Measurements from ENCODE around the gene TBC1D2. TPM values are rescaled to one million over a fixed set of nuclear protein-coding genes. Genes with fewer than 3 reads are reported as not detected.
A peak's percentile ranks its signal among the peaks of the same experiment; 100 is the strongest.

Gene TBC1D2
- total and polyA plus RNA-seq, 4 donors: 3.4 to 9.5 (median 4.8) TPM

DNA sequence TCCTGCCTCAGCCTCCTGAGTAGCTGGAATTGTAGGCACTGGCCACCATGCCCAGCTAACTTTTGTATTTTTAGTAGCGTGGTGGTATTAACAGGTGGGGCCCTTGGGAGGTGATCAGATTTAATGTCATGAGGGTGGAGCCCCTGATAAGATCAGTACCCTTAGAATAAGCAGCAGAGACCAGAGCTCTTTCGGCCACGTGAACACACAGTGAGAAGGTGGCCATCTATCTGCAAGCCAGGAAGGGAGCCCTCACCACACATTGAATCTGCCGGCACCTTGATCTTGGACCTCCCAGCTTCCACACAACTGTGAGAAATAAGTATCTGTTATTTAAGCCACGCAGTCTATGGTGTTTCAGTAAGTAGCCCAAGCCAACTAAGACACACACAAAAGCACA lies 22.5 kb downstream of the TBC1D2 start:
- H3K4me3 ChIP-seq (ENCODE audit: low read depth, low read length): no peak overlapping the region
- 100% methylated on average over 2 of the region's 5 CpGs for WGBS (ENCODE audit: insufficient coverage)

DNA sequence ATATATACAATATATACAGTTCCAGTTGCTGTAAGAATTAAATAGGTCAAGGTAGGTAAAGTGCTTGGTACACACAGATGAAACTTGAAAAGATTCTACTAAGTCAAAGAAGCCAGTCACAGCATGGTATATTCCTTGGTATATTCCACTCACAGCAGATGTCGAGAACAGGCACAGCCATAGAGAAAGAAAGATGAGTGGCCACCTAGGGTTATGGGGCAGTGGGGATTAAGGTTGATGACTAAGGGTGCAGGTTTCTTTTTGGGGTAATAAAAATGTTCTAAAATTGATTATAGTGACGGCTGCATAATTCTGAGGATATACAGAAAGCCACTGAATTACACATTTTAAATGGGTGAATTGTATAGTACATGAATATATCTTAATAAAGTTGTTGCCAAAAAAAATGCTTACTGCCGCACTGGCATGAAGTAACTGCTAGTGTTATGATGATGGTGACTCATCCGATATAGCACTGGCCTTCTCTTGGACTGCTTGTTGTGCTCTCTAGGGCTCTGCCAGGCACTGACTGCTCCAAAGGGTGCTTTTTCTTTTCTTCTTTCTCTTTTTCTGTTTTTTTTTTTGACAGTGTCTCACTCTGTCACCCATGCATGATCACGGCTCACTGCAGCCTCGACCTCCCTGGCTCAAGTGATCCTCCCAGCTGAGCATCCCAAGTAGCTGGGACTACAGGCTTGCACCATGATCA lies 23.5 kb downstream of the TBC1D2 start:
- WGBS (ENCODE audit: insufficient coverage): 89% methylated on average over 3 of the region's 6 CpGs
- no peak overlapping the region for H3K4me3 ChIP-seq (ENCODE audit: low read depth, low read length)
- DNase-seq (ENCODE audit: low read depth in 4 of 6, low spot score in 6 of 6): no peak
- H3K27ac ChIP-seq (ENCODE audit: low read depth, low read length): no peak overlapping the region
- no peaks in the 10 kb centered on the region for H3K4me1 ChIP-seq (ENCODE audit: control insufficient read depth, insufficient read depth, low read length)
- H3K9me3 ChIP-seq (ENCODE audit: control insufficient read depth, insufficient read depth, low read length): no peaks in the 10 kb centered on the region
- H3K36me3 ChIP-seq (ENCODE audit: control insufficient read depth, insufficient read depth, low read length): peaks cover 8% of the 10 kb centered on the region
- no peaks in the 10 kb centered on the region for H3K27me3 ChIP-seq (ENCODE audit: control insufficient read depth, insufficient read depth, low read length)

More for the DNA sequence above, 22.5 kb downstream of the TBC1D2 start:
- H3K9me3 ChIP-seq (ENCODE audit: control insufficient read depth, insufficient read depth, low read length): no peaks in the 10 kb centered on the region
- no peaks in the 10 kb centered on the region for H3K27me3 ChIP-seq (ENCODE audit: control insufficient read depth, insufficient read depth, low read length)
- H3K4me1 ChIP-seq (ENCODE audit: control insufficient read depth, insufficient read depth, low read length): no peaks in the 10 kb centered on the region
- DNase-seq (ENCODE audit: low read depth in 4 of 6, low spot score in 6 of 6): no peak
- H3K36me3 ChIP-seq (ENCODE audit: control insufficient read depth, insufficient read depth, low read length): peaks cover 8% of the 10 kb centered on the region
- no peak overlapping the region for H3K27ac ChIP-seq (ENCODE audit: low read depth, low read length)

DNA sequence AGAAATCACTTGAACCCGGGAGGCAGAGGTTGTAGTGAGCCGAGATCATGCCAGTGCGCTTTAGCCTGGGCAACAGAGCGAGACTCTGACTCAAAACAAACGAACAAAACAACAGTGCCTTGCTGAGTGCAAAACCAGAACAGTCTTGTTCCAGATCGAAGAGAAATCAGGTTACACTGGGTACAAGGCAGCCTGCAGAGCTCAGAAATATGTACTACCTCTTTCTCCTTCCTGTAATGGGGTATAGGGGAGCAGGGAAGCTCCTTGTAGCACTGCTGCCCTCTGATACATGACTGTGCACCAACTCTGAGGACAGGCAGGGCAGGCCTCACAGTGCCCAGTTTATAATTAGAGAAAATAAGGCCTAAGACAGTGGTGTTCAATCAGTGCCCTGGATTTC lies 24.7 kb downstream of the TBC1D2 start:
- Histone ChIP-seq H3K27me3 (ENCODE audit: control insufficient read depth, insufficient read depth, low read length) (no peaks in the 10 kb centered on the region), H3K4me3 (ENCODE audit: low read depth, low read length) (no peak overlapping the region), H3K27ac (ENCODE audit: low read depth, low read length) (no peak overlapping the region), H3K9me3 (ENCODE audit: control insufficient read depth, insufficient read depth, low read length) (no peaks in the 10 kb centered on the region), H3K4me1 (ENCODE audit: control insufficient read depth, insufficient read depth, low read length) (no peaks in the 10 kb centered on the region), H3K36me3 (ENCODE audit: control insufficient read depth, insufficient read depth, low read length) (peaks cover 8% of the 10 kb centered on the region)
- 92% methylated on average over 6 of the region's 6 CpGs for WGBS (ENCODE audit: insufficient coverage)
- no peak for DNase-seq (ENCODE audit: low read depth in 4 of 6, low spot score in 6 of 6)

DNA sequence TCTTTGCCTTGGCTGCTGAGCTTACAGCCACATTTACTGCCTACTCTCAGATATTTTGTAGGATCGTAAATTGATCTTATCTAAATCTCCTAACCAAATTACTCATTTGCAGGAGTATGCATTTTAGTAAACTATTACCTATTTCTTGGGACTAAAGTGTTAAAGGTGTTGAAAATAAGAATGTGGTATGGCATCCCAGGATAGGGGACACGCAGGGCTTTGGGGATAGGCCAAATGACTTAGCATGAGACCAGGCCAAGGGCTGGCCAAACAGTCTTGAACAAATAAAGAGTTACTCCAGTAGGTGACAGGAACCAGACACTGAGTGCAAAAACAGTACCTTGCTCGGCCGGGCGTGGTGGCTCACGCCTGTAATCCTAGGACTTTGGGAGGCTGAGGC lies 25.1 kb downstream of the TBC1D2 start:
- WGBS (ENCODE audit: insufficient coverage): 94% methylated on average over 5 of the region's 6 CpGs
- H3K4me1 ChIP-seq (ENCODE audit: control insufficient read depth, insufficient read depth, low read length): no peaks in the 10 kb centered on the region
- H3K4me3 ChIP-seq (ENCODE audit: low read depth, low read length): no peak overlapping the region
- H3K27me3 ChIP-seq (ENCODE audit: control insufficient read depth, insufficient read depth, low read length): no peaks in the 10 kb centered on the region
- H3K9me3 ChIP-seq (ENCODE audit: control insufficient read depth, insufficient read depth, low read length): no peaks in the 10 kb centered on the region
- H3K27ac ChIP-seq (ENCODE audit: low read depth, low read length): no peak overlapping the region
- DNase-seq (ENCODE audit: low read depth in 4 of 6, low spot score in 6 of 6): no peak
- peaks cover 8% of the 10 kb centered on the region for H3K36me3 ChIP-seq (ENCODE audit: control insufficient read depth, insufficient read depth, low read length)

DNA sequence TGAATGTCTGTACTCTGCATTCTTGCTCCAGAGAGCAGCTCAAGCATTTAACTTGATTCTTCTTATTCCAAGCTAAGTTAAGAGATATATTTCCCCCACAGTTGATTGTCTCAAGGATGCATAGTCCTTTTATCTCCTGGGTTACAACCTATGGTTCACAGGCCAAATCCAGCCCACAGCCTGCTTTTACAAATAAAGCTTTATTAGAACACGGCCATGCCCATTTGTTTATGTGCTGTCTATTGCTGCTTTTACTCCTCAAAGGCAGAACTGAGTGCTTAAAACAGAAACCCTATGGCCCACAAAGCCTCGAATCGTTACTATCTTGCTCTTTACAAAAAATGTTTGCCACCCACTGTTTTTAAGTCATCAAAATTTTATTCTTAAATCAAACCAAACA lies 25.8 kb downstream of the TBC1D2 start:
- DNase-seq (ENCODE audit: low read depth in 4 of 6, low spot score in 6 of 6): no peak
- 88% methylated on average over 3 of the region's 3 CpGs for WGBS (ENCODE audit: insufficient coverage)
- Histone ChIP-seq H3K27ac (ENCODE audit: low read depth, low read length) (no peak overlapping the region), H3K36me3 (ENCODE audit: control insufficient read depth, insufficient read depth, low read length) (peaks cover 8% of the 10 kb centered on the region), H3K4me1 (ENCODE audit: control insufficient read depth, insufficient read depth, low read length) (no peaks in the 10 kb centered on the region), H3K9me3 (ENCODE audit: control insufficient read depth, insufficient read depth, low read length) (no peaks in the 10 kb centered on the region), H3K4me3 (ENCODE audit: low read depth, low read length) (no peak overlapping the region), H3K27me3 (ENCODE audit: control insufficient read depth, insufficient read depth, low read length) (no peaks in the 10 kb centered on the region)

DNA sequence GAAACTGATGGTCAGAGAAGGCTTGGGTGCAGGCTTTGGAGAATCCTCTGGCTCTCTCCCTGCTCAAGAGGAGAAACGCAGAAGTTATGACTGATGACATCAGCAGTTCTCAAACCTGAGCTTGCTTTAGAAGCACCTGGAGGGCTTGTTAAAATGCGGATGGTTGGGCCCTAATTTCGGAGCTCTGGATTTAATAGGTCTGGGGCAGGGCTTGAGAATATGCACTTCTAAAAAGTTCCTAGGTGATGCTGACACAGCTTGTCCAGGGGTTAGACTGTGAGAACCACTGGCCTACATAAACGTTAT lies 26.4 kb downstream of the TBC1D2 start:
- no peaks in the 10 kb centered on the region for H3K4me1 ChIP-seq (ENCODE audit: control insufficient read depth, insufficient read depth, low read length)
- peaks cover 8% of the 10 kb centered on the region for H3K36me3 ChIP-seq (ENCODE audit: control insufficient read depth, insufficient read depth, low read length)
- WGBS (ENCODE audit: insufficient coverage): 90% methylated on average over 4 of the region's 4 CpGs
- H3K27ac ChIP-seq (ENCODE audit: low read depth, low read length): no peak overlapping the region
- DNase-seq (ENCODE audit: low read depth in 4 of 6, low spot score in 6 of 6): no peak
- no peak overlapping the region for H3K4me3 ChIP-seq (ENCODE audit: low read depth, low read length)
- H3K27me3 ChIP-seq (ENCODE audit: control insufficient read depth, insufficient read depth, low read length): no peaks in the 10 kb centered on the region
- H3K9me3 ChIP-seq (ENCODE audit: control insufficient read depth, insufficient read depth, low read length): no peaks in the 10 kb centered on the region

DNA sequence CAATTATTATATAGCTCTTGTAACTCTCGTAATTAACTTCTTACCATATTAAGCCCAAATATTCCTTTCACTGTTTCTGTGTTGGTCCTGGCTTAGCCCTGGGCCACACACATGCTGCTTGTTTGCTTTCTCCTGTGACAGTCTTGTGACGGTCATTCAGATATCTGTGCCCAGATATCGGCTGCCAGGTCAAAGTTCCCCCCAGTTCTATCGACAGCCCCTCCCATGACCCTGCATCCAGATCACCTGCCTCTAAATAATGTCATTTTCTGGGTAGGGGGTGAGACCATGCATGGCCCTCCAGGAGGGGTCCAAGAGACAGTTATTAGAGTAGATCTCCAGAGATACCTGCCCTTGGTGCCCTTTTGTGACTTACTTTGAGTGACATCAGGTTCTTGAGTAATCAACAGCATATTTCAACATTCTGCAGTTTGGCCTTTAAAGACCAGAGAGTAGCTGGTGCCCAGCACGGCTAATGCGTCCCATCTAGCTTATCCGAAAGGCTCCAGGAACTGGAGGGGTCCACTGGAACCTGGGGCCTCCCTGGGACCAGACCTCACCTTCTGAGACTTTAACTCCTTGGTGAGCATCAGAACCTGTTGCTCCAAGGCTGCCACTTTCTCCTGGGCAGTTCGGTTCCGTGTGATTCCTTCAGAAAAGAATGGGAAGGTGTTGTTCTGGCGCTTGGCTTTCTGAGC lies 26.9 kb downstream of the TBC1D2 start:
- H3K27ac ChIP-seq (ENCODE audit: low read depth, low read length): no peak overlapping the region
- no peak for DNase-seq (ENCODE audit: low read depth in 4 of 6, low spot score in 6 of 6)
- H3K36me3 ChIP-seq (ENCODE audit: control insufficient read depth, insufficient read depth, low read length): peaks cover 8% of the 10 kb centered on the region
- H3K4me1 ChIP-seq (ENCODE audit: control insufficient read depth, insufficient read depth, low read length): no peaks in the 10 kb centered on the region
- no peak overlapping the region for H3K4me3 ChIP-seq (ENCODE audit: low read depth, low read length)
- 99% methylated on average over 7 of the region's 10 CpGs for WGBS (ENCODE audit: insufficient coverage)
- no peaks in the 10 kb centered on the region for H3K9me3 ChIP-seq (ENCODE audit: control insufficient read depth, insufficient read depth, low read length)
- no peaks in the 10 kb centered on the region for H3K27me3 ChIP-seq (ENCODE audit: control insufficient read depth, insufficient read depth, low read length)

GRCh38 chr9:98227883-98228282 lies 27.6 kb downstream of the TBC1D2 start:
- H3K36me3 ChIP-seq (ENCODE audit: control insufficient read depth, insufficient read depth, low read length): peaks cover 2% of the 10 kb centered on the region
- H3K9me3 ChIP-seq (ENCODE audit: control insufficient read depth, insufficient read depth, low read length): no peaks in the 10 kb centered on the region
- H3K4me3 ChIP-seq (ENCODE audit: low read depth, low read length): no peak overlapping the region
- no peak for DNase-seq (ENCODE audit: low read depth in 4 of 6, low spot score in 6 of 6)
- H3K27me3 ChIP-seq (ENCODE audit: control insufficient read depth, insufficient read depth, low read length): no peaks in the 10 kb centered on the region
- H3K4me1 ChIP-seq (ENCODE audit: control insufficient read depth, insufficient read depth, low read length): peaks cover 4% of the 10 kb centered on the region
- H3K27ac ChIP-seq (ENCODE audit: low read depth, low read length): no peak overlapping the region
- 76% methylated on average over 4 of the region's 7 CpGs for WGBS (ENCODE audit: insufficient coverage)

DNA sequence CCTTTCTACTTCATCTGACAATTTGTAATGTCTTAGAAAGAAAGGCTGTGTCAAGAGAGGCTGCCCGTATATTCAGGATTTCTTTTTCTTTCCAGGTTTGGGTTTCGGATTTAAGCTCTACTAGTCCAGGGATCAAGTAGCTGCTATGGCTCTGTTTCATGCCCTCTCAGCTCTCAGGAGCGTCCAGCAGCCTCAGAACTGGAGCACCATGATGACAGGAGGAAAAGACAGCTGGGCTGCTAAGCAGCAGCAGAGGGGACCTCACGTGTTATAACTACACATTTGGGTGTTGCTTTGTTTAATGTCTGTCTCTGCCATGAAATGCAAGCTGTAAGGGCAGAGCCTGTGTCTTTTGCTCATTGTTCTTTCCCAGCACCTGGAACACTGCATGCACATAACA lies 28.5 kb downstream of the TBC1D2 start:
- no peaks in the 10 kb centered on the region for H3K9me3 ChIP-seq (ENCODE audit: control insufficient read depth, insufficient read depth, low read length)
- 85% methylated on average over 4 of the region's 4 CpGs for WGBS (ENCODE audit: insufficient coverage)
- H3K36me3 ChIP-seq (ENCODE audit: control insufficient read depth, insufficient read depth, low read length): no peaks in the 10 kb centered on the region
- H3K4me1 ChIP-seq (ENCODE audit: control insufficient read depth, insufficient read depth, low read length): peaks cover 5% of the 10 kb centered on the region
- no peak overlapping the region for H3K27ac ChIP-seq (ENCODE audit: low read depth, low read length)
- no peak overlapping the region for H3K4me3 ChIP-seq (ENCODE audit: low read depth, low read length)
- no peaks in the 10 kb centered on the region for H3K27me3 ChIP-seq (ENCODE audit: control insufficient read depth, insufficient read depth, low read length)
- DNase-seq (ENCODE audit: low read depth in 4 of 6, low spot score in 6 of 6): peak in 1 of 6 donors; percentile 25

GRCh38 chr9:98226516-98226915 lies 28.9 kb downstream of the TBC1D2 start:
- Histone ChIP-seq H3K9me3 (ENCODE audit: control insufficient read depth, insufficient read depth, low read length) (no peaks in the 10 kb centered on the region), H3K4me3 (ENCODE audit: low read depth, low read length) (no peak overlapping the region), H3K4me1 (ENCODE audit: control insufficient read depth, insufficient read depth, low read length) (peaks cover 5% of the 10 kb centered on the region), H3K36me3 (ENCODE audit: control insufficient read depth, insufficient read depth, low read length) (no peaks in the 10 kb centered on the region), H3K27me3 (ENCODE audit: control insufficient read depth, insufficient read depth, low read length) (no peaks in the 10 kb centered on the region), H3K27ac (ENCODE audit: low read depth, low read length) (no peak overlapping the region)
- WGBS (ENCODE audit: insufficient coverage): no CpG with 5 or more reads among the region's 1 CpG
- no peak for DNase-seq (ENCODE audit: low read depth in 4 of 6, low spot score in 6 of 6)

Data from spinal cord (tissue), 10 donors.